Bronchial epithelial cell (primary cell): ENCODE measurements around the gene SLC38A3. TPM values are rescaled to one million over a fixed set of nuclear protein-coding genes. Genes with fewer than 3 reads are reported as not detected.
"Not testable (repeated sequence)": the region's sequence is repeated elsewhere in the genome, so short reads cannot be mapped to it uniquely, and the experiment has no call there.

Source experiments
- DNase-seq: peaks from one replicate; pipeline ENCODE4 v3.0.0-alpha.2; 2010; ENCODE audit warnings: low read depth
- FAIRE-seq: peaks from 2 replicates; lab custom pipeline; 2011; peaks lifted over from hg19 to GRCh38; lab: Jason Lieb, UNC
- H3K27me3 ChIP-seq: 2 replicates; pipeline ENCODE4 v1.5.1; 2011; ENCODE audit warnings: low read length; ENCODE audit not compliant: control insufficient read depth, insufficient read depth
- H3K36me3 ChIP-seq: 2 replicates; pipeline ENCODE4 v1.5.1; 2011; ENCODE audit warnings: low read length; ENCODE audit not compliant: control insufficient read depth, insufficient read depth
- H3K4me3 ChIP-seq: 2 replicates; pipeline ENCODE4 v1.5.1; 2011; ENCODE audit warnings: mild to moderate bottlenecking, low read depth, low read length, control low read depth
- total RNA-seq: library from RNA; depleted of rRNA; stranded (reverse); fragments of >200 nt; gene quantifications from 2 replicates; pipeline ENCODE4 v1.2.1, GENCODE V29; 2014
- TF ChIP-seq, protein P1 (sequence below): IDR thresholded peaks from 2 replicates; pipeline ENCODE4 v1.5.1; 2011; ENCODE audit warnings: mild to moderate bottlenecking, moderate library complexity, low read length, control low read depth, inconsistent platforms; ENCODE audit not compliant: insufficient read depth, severe bottlenecking

The SLC38A3 gene
- total RNA-seq, 1 donor from 2014 or later: not detected

DNA sequence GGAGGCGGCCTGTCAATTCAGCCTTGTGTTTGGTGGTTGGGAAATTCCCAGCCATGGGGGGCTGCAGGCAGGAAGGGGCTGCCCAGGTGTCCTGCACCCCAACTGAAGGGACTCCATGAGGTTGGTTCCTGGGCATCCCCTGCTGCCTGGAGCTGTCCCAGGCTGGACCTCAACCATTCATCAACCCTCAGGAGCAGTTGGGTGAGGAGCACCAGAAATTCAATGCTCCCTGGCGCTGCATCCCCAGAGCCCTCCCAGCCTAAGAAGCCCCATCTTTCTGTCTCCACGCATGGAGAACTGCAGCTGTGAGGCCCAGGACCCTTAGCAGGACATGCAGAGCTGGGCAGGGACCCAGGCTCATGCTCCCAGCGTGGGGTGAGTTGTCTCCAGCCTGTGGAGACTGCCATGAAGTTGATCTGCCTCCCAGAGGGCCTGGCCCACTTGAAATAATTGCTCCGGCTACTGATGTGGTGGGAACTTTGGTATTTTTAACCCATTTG, 55.9 kb downstream of the SLC38A3 start:
- DNase-seq (no peak), FAIRE-seq (no peak)
- TF ChIP-seq, protein P1, sequence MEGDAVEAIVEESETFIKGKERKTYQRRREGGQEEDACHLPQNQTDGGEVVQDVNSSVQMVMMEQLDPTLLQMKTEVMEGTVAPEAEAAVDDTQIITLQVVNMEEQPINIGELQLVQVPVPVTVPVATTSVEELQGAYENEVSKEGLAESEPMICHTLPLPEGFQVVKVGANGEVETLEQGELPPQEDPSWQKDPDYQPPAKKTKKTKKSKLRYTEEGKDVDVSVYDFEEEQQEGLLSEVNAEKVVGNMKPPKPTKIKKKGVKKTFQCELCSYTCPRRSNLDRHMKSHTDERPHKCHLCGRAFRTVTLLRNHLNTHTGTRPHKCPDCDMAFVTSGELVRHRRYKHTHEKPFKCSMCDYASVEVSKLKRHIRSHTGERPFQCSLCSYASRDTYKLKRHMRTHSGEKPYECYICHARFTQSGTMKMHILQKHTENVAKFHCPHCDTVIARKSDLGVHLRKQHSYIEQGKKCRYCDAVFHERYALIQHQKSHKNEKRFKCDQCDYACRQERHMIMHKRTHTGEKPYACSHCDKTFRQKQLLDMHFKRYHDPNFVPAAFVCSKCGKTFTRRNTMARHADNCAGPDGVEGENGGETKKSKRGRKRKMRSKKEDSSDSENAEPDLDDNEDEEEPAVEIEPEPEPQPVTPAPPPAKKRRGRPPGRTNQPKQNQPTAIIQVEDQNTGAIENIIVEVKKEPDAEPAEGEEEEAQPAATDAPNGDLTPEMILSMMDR: no peak
- Histone ChIP-seq H3K36me3 (peaks cover 16% of the 10 kb centered on the region), H3K4me3 (no peak overlapping the region), H3K27me3 (no peaks in the 10 kb centered on the region)

DNA sequence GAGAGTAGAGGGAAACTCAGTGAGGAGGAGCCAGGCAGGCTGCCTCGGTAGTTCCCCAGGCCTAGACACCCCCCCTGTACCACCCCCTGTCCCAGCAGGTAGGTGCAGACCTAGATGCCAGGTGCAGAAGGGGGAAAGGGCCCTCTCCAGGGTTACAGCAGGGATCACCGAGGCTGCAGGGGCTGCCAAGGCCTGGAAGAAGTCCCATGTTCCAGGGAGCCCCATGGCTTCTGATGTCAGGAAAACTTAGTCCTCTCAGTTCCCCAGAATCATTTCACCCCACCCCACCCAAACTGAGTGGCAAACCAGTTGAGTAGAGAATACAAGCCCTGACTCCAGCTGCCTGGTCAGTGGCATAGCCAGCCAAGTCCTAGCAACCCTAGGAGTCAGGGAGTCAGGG, 56.4 kb downstream of the SLC38A3 start:
- FAIRE-seq (no peak), DNase-seq (no peak)
- TF ChIP-seq, protein P1: no peak
- Histone ChIP-seq H3K27me3 (no peaks in the 10 kb centered on the region), H3K36me3 (peaks cover 11% of the 10 kb centered on the region), H3K4me3 (no peak overlapping the region)

DNA sequence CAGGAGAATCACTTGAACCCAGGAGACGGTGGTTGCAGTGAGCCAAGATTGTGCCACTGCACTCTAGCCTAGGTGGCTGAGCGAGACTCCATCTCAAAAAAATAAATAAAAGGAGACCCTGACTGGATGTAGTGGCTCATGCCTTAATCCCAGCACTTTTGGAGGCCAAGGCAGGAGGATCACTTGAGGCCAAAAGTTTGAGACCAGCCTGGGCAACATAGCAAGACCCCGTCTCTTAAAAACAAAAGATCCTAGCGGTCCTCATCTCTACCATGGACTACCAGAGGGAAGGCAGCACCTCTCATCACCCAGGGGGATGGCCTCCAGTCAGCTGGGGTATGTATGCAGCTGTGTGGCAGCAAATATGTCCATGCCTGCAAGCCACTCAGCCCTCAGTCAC, 57.1 kb downstream of the SLC38A3 start:
- H3K4me3 ChIP-seq, H3K36me3 ChIP-seq, H3K27me3 ChIP-seq, FAIRE-seq, DNase-seq: not testable (repeated sequence)

DNA sequence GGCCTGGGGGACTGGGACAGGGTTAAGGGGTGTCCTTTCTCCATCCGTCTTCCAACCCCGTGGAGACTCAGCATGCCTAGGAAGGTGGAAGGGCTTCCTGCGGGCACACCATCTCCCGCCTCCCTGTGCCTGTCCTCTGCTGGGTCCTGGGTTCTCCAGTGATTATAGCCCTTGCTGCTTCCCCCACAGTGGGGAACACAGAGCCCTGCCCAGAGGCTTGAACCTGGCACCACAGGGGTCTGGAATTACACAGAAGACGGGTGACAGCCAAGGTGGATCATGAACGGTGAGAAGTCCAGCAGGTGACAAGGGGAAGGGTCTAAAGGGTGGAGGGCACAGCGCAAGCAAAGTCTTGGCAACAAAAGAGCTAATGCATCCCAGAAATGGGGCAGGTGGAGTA, 57.7 kb downstream of the SLC38A3 start:
- Histone ChIP-seq H3K36me3 (peaks cover 1% of the 10 kb centered on the region), H3K4me3 (no peak overlapping the region), H3K27me3 (no peaks in the 10 kb centered on the region)
- TF ChIP-seq, protein P1: no peak
- FAIRE-seq (no peak), DNase-seq (no peak)

DNA sequence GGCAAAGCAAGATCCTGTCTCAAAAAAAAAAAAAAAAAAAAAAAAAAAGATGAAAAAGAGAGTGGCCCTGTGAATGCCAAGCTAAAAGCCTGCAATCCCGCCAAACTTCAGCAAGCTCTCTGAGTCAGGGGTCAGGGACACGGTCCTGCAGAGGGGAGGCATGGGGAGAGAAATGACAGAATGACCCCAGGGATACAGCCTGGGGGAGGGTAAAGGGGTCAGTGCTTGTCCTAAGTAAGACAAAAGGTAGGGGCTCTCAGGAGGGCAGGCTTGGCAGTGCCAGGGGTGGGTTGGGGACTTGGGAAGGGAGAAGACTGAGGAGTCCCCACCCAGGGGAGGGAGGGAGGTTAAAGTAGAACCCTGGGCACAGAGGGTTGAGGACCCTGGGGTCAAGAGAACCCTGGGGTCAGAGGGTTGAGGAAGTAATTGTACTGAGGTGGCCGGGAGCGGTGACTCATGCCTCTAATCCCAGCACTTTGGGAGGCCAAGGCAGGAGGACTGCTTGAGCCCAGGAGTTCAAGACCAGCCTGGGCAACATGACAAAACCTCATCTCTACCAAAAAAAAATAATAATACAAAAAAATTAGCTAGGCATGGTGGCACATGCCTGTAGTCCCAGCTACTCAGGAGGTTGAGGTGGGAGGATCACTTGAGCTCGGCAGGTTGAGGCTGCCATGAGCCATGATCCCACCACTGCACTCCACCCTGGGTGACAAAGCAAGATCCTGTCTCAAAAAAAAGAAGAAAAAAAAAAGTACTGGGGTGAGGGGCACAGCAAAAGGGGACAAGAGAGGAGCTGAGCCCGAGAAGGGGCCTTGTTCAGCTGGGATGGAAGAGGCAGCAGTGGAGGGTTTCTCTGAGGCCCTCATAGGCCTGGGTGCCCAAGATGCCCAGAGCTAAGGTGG, 58.7 kb downstream of the SLC38A3 start:
- no peaks in the 10 kb centered on the region for H3K27me3 ChIP-seq
- TF ChIP-seq, protein P1: no peak
- FAIRE-seq: no peak
- H3K4me3 ChIP-seq: no peak overlapping the region
- no peak for DNase-seq
- no peaks in the 10 kb centered on the region for H3K36me3 ChIP-seq

DNA sequence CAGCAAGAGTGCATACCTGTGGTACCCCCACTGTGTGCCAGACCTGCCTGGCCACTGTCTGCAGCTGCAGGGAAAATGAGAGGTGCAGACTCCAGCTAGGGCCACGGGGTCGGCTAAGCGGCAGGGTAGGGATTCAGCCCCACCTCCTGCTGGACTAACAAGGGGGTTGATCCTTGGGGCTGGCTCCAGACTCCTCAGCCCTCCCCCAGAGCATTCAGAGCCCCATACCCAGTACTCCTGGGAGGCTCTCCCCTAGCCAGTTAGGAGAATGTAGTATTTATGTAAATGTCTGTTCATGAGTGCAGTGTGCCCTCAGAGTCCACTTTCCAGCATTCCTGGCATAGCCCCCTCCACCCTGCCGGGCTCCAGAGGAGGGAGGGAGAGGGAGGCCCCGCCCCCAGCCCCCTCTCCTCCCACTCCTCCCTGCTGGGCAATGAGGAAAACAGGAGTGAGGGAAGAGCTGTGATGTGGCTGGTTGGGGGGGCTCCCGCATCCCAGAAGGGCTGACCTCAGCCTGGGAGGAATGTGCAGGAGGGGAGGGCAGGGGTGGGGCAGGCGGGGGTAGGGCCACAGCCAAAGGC, 59.4 kb downstream of the SLC38A3 start:
- Histone ChIP-seq H3K27me3 (no peaks in the 10 kb centered on the region), H3K4me3 (no peak overlapping the region), H3K36me3 (no peaks in the 10 kb centered on the region)
- TF ChIP-seq, protein P1: no peak
- DNase-seq (peak; percentile 79), FAIRE-seq (no peak)
